RWPE2 (cell line): ENCODE measurements around the gene TSPAN18.

Experiments
- ATAC-seq: fragments of 200-7000 bp; cut with Tn5 transposase; 3 replicates; pipeline ENCODE4 v1.9.1; 2021; ENCODE audit warnings: low read depth
- DNase-seq: peaks from one replicate; pipeline ENCODE4 v3.0.0-alpha.2; 2020; ENCODE audit warnings: low spot score
- H3K27ac ChIP-seq: fragments of 450-650 bp; 2 replicates; pipeline ENCODE4 v1.5.1; 2017; ENCODE audit warnings: mild to moderate bottlenecking; ENCODE audit not compliant: poor library complexity, severe bottlenecking
- H3K27me3 ChIP-seq: fragments of 250-450 bp; sonication (Bioruptor Pico); 2 replicates; pipeline ENCODE4 v1.5.1; 2021; ENCODE audit warnings: mild to moderate bottlenecking, moderate library complexity; ENCODE audit not compliant: insufficient read depth, poor library complexity, severe bottlenecking
- H3K36me3 ChIP-seq: fragments of 250-450 bp; sonication (Bioruptor Pico); 2 replicates; pipeline ENCODE4 v1.5.1; 2020; ENCODE audit warnings: low read depth, mild to moderate bottlenecking, moderate library complexity
- H3K4me1 ChIP-seq: fragments of 250-450 bp; sonication (Bioruptor Pico); 2 replicates; pipeline ENCODE4 v1.5.1; 2021; ENCODE audit warnings: mild to moderate bottlenecking, moderate library complexity; ENCODE audit not compliant: insufficient read depth, poor library complexity, severe bottlenecking
- H3K4me3 ChIP-seq: fragments of 250-450 bp; sonication (Bioruptor Pico); 2 replicates; pipeline ENCODE4 v1.5.1; 2021; ENCODE audit warnings: mild to moderate bottlenecking, moderate library complexity; ENCODE audit not compliant: severe bottlenecking
- H3K9me3 ChIP-seq: fragments of 250-450 bp; sonication (Bioruptor Pico); 2 replicates; pipeline ENCODE4 v1.5.1; 2021; ENCODE audit warnings: mild to moderate bottlenecking, moderate library complexity; ENCODE audit not compliant: severe bottlenecking
- TF ChIP-seq, protein P1 (sequence below): fragments of 450-650 bp; IDR thresholded peaks from one replicate; pipeline ENCODE4 v1.5.1; 2017; ENCODE audit warnings: mild to moderate bottlenecking, moderate library complexity; ENCODE audit not compliant: poor library complexity, severe bottlenecking

The TSPAN18 gene

DNA sequence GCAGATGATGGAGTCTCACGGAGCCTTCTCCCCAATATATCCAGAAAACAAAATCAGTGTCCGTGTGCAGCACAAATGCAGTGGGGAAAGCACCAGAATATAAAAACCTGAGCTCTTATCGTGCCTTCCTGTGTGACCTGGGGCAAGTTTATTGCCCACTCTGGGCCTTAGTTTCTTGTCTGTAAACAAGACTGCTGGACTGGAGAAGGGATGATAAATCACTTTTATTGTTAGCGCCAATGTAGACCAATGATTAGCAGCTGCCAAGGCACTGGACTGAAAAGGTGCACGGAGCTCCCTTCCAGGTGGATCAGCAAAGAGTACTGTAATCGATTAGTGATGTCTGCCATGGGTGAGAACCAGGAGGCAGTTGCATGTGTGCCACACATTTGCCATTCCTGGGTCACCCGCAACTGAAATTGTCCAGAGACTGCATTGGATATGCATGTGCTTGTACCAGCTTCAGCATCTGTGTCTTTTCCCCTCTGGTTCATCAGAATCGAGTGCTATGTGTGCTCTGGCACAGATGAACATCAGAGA, 89.2 kb downstream of the TSPAN18 start:
- Histone ChIP-seq H3K4me1 (peaks cover 8% of the 10 kb centered on the region), H3K9me3 (no peaks in the 10 kb centered on the region), H3K36me3 (no peaks in the 10 kb centered on the region), H3K4me3 (no peak overlapping the region), H3K27me3 (no peaks in the 10 kb centered on the region), H3K27ac (no peak overlapping the region)
- DNase-seq (no peak), ATAC-seq (no peak)
- TF ChIP-seq, protein P1, sequence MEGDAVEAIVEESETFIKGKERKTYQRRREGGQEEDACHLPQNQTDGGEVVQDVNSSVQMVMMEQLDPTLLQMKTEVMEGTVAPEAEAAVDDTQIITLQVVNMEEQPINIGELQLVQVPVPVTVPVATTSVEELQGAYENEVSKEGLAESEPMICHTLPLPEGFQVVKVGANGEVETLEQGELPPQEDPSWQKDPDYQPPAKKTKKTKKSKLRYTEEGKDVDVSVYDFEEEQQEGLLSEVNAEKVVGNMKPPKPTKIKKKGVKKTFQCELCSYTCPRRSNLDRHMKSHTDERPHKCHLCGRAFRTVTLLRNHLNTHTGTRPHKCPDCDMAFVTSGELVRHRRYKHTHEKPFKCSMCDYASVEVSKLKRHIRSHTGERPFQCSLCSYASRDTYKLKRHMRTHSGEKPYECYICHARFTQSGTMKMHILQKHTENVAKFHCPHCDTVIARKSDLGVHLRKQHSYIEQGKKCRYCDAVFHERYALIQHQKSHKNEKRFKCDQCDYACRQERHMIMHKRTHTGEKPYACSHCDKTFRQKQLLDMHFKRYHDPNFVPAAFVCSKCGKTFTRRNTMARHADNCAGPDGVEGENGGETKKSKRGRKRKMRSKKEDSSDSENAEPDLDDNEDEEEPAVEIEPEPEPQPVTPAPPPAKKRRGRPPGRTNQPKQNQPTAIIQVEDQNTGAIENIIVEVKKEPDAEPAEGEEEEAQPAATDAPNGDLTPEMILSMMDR = no peak

- no peak overlapping the region for H3K27ac ChIP-seq
- no peaks in the 10 kb centered on the region for H3K36me3 ChIP-seq
- ATAC-seq (no peak), DNase-seq (no peak)
- no peak overlapping the region for H3K4me3 ChIP-seq
- H3K9me3 ChIP-seq = no peaks in the 10 kb centered on the region
- peaks cover 1% of the 10 kb centered on the region for H3K4me1 ChIP-seq
- no peaks in the 10 kb centered on the region for H3K27me3 ChIP-seq
- TF ChIP-seq, protein P1 = no peak
These were observed 90.0 kb downstream of the TSPAN18 start for GRCh38 chr11:44816761-44817160.

DNA sequence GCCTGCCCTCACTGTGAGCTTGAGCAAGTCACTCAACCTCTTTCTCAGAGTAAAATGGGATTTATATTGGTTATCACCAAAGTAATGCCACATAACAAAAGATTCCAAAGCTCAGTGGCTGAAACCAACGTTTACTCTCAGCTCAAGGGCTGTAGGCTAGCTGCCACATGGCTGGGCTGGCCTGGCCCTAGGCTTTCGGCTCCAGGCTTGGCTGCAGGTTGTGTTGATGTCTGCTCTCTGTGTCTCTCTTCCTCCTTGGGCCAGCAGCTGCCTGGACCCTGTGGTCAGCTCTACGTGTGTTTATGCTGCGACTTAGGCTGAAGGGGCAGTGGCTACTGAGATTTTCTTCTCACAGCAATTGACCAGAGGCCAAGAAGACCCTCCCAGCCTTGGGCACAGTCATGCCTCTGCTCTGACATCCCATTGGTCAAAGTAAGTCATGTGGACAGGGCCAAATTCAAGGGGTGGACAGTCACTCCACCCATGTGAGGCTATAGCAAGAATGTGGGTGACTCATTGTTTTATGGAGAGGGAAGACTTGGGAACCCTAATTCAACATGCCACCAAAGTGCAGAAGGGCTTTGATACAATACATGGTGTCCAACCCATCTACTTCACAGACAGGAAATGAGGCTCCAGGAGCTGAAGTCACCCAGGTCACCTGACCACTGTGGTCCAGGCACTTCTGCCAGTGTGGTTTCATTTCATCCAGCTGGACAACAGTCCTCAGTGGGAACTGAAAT, 90.6 kb downstream of the TSPAN18 start:
- TF ChIP-seq, protein P1 = no peak
- H3K9me3 ChIP-seq = no peaks in the 10 kb centered on the region
- ATAC-seq (no peak), DNase-seq (no peak)
- no peaks in the 10 kb centered on the region for H3K36me3 ChIP-seq
- no peaks in the 10 kb centered on the region for H3K4me1 ChIP-seq
- H3K27me3 ChIP-seq = no peaks in the 10 kb centered on the region
- H3K4me3 ChIP-seq = no peak overlapping the region
- H3K27ac ChIP-seq = no peak overlapping the region

DNA sequence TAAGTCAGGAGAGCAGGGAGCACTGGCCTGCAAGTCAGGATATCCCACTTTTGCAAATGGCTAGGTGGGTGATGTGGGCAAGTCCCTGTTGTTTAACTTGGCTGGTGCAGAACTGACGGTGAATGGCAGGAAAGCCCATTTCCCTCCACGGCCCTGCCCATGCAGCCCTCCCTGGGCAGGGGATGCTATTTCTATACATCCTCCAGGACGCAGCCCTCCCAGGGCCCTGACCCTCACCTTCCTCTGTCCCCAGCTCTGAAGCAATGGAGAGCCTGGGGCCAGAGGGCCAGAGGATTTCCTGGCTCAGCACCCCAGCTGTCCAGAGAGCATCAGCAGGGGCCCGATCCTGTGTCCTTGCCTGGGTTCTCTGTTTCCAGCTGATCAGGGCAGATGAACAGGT, 91.3 kb downstream of the TSPAN18 start:
- H3K36me3 ChIP-seq = no peaks in the 10 kb centered on the region
- H3K4me1 ChIP-seq = no peaks in the 10 kb centered on the region
- DNase-seq = no peak
- H3K9me3 ChIP-seq = no peaks in the 10 kb centered on the region
- no peak overlapping the region for H3K27ac ChIP-seq
- TF ChIP-seq, protein P1 = no peak
- no peak overlapping the region for H3K4me3 ChIP-seq
- H3K27me3 ChIP-seq = no peaks in the 10 kb centered on the region
- no peak for ATAC-seq

DNA sequence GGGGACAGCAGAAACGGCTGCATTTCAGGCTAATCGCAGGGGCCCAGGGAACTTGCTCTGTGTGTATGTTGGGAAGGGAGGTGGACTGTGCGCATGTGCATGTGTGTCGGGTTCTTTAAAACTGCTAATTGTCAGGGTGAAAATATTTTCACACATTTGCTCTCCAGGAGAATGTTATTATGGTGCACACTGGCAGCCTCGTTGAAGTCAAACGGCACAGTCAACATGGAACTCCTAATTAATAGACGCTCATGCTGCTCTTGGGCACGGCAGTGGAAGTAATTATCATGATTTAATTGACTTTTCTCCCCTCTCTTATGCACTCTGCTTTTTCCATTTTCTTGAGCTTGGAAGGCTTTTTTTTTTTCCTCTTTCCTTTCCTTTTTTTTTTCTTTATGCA, 92.6 kb downstream of the TSPAN18 start:
- H3K9me3 ChIP-seq = no peaks in the 10 kb centered on the region
- ATAC-seq (no peak), DNase-seq (no peak)
- no peaks in the 10 kb centered on the region for H3K4me1 ChIP-seq
- TF ChIP-seq, protein P1 = no peak
- no peaks in the 10 kb centered on the region for H3K36me3 ChIP-seq
- H3K27ac ChIP-seq = no peak overlapping the region
- H3K4me3 ChIP-seq = no peak overlapping the region
- no peaks in the 10 kb centered on the region for H3K27me3 ChIP-seq
